GM12891 (cell line): ENCODE results near the gene GFOD1.

Experiments
- POLR2A ChIP-seq: IDR thresholded peaks from 2 replicates; pipeline ENCODE4 v1.6.1; 2011; ENCODE audit warnings: low read depth, low read length, control low read depth
- POLR2AphosphoS5 ChIP-seq: IDR thresholded peaks from 2 replicates; pipeline ENCODE4 v1.6.1; 2011; ENCODE audit warnings: low read depth, low read length, control low read depth
- SPI1 ChIP-seq: IDR thresholded peaks from 2 replicates; pipeline ENCODE4 v1.6.1; 2011; ENCODE audit warnings: low read depth, low read length, control low read depth
- TAF1 ChIP-seq: IDR thresholded peaks from 2 replicates; pipeline ENCODE4 v1.6.1; 2011; ENCODE audit warnings: low read depth, low read length, control low read depth

DNA sequence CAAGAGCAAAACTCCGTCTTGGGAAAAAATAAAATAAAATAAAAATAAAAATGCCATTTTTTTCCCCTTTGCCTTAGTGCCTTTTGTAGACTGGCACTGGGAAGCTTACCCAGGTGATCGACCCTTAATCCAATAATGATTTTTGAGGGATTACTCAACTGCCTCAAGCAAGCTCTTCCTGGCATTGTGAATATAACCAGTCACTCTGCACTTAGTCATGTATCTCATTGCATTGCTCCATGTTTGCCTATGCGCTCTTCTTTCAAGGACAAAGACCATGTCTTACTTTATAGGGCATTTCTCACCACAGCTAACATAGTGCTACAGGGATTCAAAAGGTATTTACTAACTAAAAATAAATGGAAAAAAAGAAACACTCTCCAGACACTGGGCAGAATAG lies 13.0 kb downstream of the GFOD1 start:
- TF ChIP-seq POLR2AphosphoS5 (no peak), POLR2A (no peak), SPI1 (no peak), TAF1 (no peak)
